Gastroesophageal sphincter (tissue), 3 donors: ENCODE data around the gene LPCAT1.

ENCODE experiments used
- CTCF ChIP-seq, 4 experiments: fragments of 200-600 bp in 2 of 4; fragments of 450-650 bp in 2 of 4; sonication (generic) in 1 of 4; IDR thresholded peaks; one replicate each; pipeline ENCODE4 v1.5.1; 2017 to 2019; ENCODE audit warnings: antibody characterized with exemption in 4 of 4, mild to moderate bottlenecking in 2 of 4, moderate library complexity in 2 of 4
- EP300 ChIP-seq: sonication (generic); formaldehyde crosslinking; IDR thresholded peaks from one replicate; pipeline ENCODE4 v1.6.1; 2017; ENCODE audit warnings: antibody characterized with exemption, mild to moderate bottlenecking

- TF ChIP-seq CTCF (IDR thresholded peaks at IDR 0.05) = no peak
- TF ChIP-seq EP300 = no peak
Observed at GRCh38 chr5:1529498-1529897, 5.7 kb upstream of the LPCAT1 start.
